HL-60 (cell line): ENCODE measurements around the gene XKR7.

Source experiments
- GABPA ChIP-seq: IDR thresholded peaks from 2 replicates; pipeline ENCODE4 v1.6.1; 2012; ENCODE audit warnings: low read depth
- POLR2AphosphoS5 ChIP-seq: IDR thresholded peaks from 2 replicates; pipeline ENCODE4 v1.6.1; 2012; ENCODE audit warnings: low read depth
- SPI1 ChIP-seq: IDR thresholded peaks from 2 replicates; pipeline ENCODE4 v1.6.1; 2012; ENCODE audit warnings: low read depth, mild to moderate bottlenecking, borderline replicate concordance
- TF ChIP-seq, protein P1 (sequence below): IDR thresholded peaks from one replicate; pipeline ENCODE4 v1.5.1; 2011; ENCODE audit warnings: low read length, control low read depth, inconsistent platforms; ENCODE audit not compliant: insufficient read depth
- TF ChIP-seq, protein P2 (sequence below): IDR thresholded peaks from 2 replicates; pipeline ENCODE4 v1.6.1; 2012; ENCODE audit warnings: low read depth; ENCODE audit not compliant: insufficient replicate concordance

DNA sequence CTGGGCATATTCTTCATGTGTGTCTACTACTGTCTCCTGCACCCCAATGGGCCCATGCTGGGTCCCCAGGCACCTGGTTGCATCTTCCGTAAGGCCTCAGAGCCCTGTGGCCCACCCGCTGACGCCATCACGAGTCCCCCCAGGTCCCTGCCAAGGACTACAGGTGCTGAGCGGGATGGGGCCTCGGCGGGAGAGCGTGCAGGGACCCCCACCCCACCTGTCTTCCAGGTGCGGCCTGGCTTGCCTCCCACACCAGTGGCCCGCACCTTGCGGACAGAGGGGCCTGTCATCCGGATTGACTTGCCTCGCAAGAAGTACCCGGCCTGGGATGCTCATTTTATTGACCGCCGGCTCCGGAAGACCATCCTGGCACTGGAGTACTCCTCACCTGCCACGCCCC, 29.0 kb downstream of the XKR7 start:
- TF ChIP-seq, protein P1, sequence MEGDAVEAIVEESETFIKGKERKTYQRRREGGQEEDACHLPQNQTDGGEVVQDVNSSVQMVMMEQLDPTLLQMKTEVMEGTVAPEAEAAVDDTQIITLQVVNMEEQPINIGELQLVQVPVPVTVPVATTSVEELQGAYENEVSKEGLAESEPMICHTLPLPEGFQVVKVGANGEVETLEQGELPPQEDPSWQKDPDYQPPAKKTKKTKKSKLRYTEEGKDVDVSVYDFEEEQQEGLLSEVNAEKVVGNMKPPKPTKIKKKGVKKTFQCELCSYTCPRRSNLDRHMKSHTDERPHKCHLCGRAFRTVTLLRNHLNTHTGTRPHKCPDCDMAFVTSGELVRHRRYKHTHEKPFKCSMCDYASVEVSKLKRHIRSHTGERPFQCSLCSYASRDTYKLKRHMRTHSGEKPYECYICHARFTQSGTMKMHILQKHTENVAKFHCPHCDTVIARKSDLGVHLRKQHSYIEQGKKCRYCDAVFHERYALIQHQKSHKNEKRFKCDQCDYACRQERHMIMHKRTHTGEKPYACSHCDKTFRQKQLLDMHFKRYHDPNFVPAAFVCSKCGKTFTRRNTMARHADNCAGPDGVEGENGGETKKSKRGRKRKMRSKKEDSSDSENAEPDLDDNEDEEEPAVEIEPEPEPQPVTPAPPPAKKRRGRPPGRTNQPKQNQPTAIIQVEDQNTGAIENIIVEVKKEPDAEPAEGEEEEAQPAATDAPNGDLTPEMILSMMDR: no peak
- TF ChIP-seq POLR2AphosphoS5 (no peak), GABPA (no peak), SPI1 (no peak)
- TF ChIP-seq, protein P2, sequence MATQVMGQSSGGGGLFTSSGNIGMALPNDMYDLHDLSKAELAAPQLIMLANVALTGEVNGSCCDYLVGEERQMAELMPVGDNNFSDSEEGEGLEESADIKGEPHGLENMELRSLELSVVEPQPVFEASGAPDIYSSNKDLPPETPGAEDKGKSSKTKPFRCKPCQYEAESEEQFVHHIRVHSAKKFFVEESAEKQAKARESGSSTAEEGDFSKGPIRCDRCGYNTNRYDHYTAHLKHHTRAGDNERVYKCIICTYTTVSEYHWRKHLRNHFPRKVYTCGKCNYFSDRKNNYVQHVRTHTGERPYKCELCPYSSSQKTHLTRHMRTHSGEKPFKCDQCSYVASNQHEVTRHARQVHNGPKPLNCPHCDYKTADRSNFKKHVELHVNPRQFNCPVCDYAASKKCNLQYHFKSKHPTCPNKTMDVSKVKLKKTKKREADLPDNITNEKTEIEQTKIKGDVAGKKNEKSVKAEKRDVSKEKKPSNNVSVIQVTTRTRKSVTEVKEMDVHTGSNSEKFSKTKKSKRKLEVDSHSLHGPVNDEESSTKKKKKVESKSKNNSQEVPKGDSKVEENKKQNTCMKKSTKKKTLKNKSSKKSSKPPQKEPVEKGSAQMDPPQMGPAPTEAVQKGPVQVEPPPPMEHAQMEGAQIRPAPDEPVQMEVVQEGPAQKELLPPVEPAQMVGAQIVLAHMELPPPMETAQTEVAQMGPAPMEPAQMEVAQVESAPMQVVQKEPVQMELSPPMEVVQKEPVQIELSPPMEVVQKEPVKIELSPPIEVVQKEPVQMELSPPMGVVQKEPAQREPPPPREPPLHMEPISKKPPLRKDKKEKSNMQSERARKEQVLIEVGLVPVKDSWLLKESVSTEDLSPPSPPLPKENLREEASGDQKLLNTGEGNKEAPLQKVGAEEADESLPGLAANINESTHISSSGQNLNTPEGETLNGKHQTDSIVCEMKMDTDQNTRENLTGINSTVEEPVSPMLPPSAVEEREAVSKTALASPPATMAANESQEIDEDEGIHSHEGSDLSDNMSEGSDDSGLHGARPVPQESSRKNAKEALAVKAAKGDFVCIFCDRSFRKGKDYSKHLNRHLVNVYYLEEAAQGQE: no peak
